Measurements from ENCODE around the gene AFF3.

DNA sequence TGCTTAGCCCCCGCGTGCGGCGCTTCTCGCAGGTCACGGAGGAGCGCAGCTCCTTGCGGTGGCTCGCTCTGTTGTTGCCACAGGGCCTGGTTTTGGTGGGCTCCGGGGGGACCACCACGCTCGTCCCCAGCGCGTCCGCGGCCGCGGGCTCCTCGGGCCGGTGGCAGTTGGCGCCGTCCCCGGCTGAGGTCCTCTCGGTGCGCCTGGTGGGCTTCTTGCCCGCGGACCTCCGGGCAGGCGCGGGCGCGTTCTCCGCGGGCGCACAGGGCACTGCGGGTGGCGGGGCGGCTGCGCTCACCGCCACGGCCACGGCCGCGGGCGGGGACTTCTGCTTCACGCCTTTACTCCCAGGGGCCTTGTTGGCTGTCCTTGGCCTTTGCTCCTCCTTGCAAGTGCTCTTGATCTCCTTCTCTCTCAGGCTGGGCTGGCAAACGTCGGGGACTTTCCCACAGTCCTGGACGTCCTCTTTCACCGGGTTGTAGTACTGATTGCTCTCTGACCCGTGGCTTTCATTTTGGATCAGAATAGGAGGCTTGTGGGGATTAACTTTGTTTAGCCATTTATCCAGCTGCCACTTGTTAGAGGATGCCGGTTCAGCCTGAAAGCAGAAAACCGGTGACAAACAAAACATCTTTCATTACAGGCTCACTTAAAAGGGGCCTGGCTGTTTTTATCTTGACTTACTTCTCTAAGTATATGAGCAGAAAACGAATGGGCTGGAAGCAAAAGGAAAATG is 548.5 kb downstream of the AFF3 start:
- TF ChIP-seq, protein P1, sequence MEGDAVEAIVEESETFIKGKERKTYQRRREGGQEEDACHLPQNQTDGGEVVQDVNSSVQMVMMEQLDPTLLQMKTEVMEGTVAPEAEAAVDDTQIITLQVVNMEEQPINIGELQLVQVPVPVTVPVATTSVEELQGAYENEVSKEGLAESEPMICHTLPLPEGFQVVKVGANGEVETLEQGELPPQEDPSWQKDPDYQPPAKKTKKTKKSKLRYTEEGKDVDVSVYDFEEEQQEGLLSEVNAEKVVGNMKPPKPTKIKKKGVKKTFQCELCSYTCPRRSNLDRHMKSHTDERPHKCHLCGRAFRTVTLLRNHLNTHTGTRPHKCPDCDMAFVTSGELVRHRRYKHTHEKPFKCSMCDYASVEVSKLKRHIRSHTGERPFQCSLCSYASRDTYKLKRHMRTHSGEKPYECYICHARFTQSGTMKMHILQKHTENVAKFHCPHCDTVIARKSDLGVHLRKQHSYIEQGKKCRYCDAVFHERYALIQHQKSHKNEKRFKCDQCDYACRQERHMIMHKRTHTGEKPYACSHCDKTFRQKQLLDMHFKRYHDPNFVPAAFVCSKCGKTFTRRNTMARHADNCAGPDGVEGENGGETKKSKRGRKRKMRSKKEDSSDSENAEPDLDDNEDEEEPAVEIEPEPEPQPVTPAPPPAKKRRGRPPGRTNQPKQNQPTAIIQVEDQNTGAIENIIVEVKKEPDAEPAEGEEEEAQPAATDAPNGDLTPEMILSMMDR (IDR thresholded peaks at IDR 0.05 in 2 of 3, conservative IDR thresholded peaks at IDR 0.05 in 1 of 3; ENCODE audit: borderline replicate concordance in 1 of 3, insufficient read depth in 1 of 3, low read depth in 2 of 3, low read length in 2 of 3): no peak
- TF ChIP-seq EZH2 (IDR thresholded peaks at IDR 0.05): no peak
- TF ChIP-seq POLR2A (IDR thresholded peaks at IDR 0.05; ENCODE audit: borderline replicate concordance, extremely low read depth, insufficient read depth, insufficient read length): no peak
- no peak for TF ChIP-seq RAD21 (IDR thresholded peaks at IDR 0.05; ENCODE audit: low read depth)
- TF ChIP-seq, protein P2, sequence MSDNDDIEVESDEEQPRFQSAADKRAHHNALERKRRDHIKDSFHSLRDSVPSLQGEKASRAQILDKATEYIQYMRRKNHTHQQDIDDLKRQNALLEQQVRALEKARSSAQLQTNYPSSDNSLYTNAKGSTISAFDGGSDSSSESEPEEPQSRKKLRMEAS (IDR thresholded peaks at IDR 0.05): no peak
- no peak for TF ChIP-seq POLR2AphosphoS5 (IDR thresholded peaks at IDR 0.05; ENCODE audit: low read depth, low read length)
- TF ChIP-seq, protein P3, sequence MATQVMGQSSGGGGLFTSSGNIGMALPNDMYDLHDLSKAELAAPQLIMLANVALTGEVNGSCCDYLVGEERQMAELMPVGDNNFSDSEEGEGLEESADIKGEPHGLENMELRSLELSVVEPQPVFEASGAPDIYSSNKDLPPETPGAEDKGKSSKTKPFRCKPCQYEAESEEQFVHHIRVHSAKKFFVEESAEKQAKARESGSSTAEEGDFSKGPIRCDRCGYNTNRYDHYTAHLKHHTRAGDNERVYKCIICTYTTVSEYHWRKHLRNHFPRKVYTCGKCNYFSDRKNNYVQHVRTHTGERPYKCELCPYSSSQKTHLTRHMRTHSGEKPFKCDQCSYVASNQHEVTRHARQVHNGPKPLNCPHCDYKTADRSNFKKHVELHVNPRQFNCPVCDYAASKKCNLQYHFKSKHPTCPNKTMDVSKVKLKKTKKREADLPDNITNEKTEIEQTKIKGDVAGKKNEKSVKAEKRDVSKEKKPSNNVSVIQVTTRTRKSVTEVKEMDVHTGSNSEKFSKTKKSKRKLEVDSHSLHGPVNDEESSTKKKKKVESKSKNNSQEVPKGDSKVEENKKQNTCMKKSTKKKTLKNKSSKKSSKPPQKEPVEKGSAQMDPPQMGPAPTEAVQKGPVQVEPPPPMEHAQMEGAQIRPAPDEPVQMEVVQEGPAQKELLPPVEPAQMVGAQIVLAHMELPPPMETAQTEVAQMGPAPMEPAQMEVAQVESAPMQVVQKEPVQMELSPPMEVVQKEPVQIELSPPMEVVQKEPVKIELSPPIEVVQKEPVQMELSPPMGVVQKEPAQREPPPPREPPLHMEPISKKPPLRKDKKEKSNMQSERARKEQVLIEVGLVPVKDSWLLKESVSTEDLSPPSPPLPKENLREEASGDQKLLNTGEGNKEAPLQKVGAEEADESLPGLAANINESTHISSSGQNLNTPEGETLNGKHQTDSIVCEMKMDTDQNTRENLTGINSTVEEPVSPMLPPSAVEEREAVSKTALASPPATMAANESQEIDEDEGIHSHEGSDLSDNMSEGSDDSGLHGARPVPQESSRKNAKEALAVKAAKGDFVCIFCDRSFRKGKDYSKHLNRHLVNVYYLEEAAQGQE (IDR thresholded peaks at IDR 0.05; ENCODE audit: low read depth): no peak
- no peak for TF ChIP-seq SP1 (IDR thresholded peaks at IDR 0.05; ENCODE audit: low read depth)
- TF ChIP-seq, protein P4, sequence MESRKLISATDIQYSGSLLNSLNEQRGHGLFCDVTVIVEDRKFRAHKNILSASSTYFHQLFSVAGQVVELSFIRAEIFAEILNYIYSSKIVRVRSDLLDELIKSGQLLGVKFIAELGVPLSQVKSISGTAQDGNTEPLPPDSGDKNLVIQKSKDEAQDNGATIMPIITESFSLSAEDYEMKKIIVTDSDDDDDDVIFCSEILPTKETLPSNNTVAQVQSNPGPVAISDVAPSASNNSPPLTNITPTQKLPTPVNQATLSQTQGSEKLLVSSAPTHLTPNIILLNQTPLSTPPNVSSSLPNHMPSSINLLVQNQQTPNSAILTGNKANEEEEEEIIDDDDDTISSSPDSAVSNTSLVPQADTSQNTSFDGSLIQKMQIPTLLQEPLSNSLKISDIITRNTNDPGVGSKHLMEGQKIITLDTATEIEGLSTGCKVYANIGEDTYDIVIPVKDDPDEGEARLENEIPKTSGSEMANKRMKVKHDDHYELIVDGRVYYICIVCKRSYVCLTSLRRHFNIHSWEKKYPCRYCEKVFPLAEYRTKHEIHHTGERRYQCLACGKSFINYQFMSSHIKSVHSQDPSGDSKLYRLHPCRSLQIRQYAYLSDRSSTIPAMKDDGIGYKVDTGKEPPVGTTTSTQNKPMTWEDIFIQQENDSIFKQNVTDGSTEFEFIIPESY (IDR thresholded peaks at IDR 0.05; ENCODE audit: extremely low read depth, insufficient replicate concordance, low read length): no peak

Data from HCT116 (cell line).